Uterus (tissue), 4 donors: Measurements from ENCODE around the gene SEC14L6. TPM values are rescaled to one million over a fixed set of nuclear protein-coding genes. Genes with fewer than 3 reads are reported as not detected.

Experiments used
- DNase-seq, 2 donors: peaks; one replicate each; pipeline ENCODE4 v3.0.0-alpha.2; 2019 to 2020
- H3K27ac ChIP-seq, 2 donors: fragments of 200-600 bp; sonication (generic); 1 replicate in 1 of 2; 2 replicates in 1 of 2; pipeline ENCODE4 v1.5.1; 2016 to 2018
- H3K27me3 ChIP-seq, 2 donors: fragments of 200-600 bp; sonication (generic); one replicate each; pipeline ENCODE4 v1.5.1; 2018 to 2019; ENCODE audit warnings: control low read depth in 1 of 2
- H3K36me3 ChIP-seq, 2 donors: fragments of 200-600 bp; sonication (generic); one replicate each; pipeline ENCODE4 v1.5.1; 2019; ENCODE audit warnings: control low read depth in 1 of 2
- H3K4me1 ChIP-seq, 2 donors: fragments of 200-600 bp; sonication (generic); one replicate each; pipeline ENCODE4 v1.5.1; 2018 to 2019; ENCODE audit warnings: control low read depth in 1 of 2
- H3K4me3 ChIP-seq, 2 donors: fragments of 200-600 bp; sonication (generic); 1 replicate in 1 of 2; 2 replicates in 1 of 2; pipeline ENCODE4 v1.5.1; 2018 to 2019; ENCODE audit warnings: mild to moderate bottlenecking in 1 of 2
- H3K9me3 ChIP-seq, 2 donors: fragments of 200-600 bp; sonication (generic); one replicate each; pipeline ENCODE4 v1.5.1; 2019; ENCODE audit warnings: control low read depth in 1 of 2
- CTCF ChIP-seq, 4 experiments: fragments of 200-600 bp in 2 of 4; fragments of 450-650 bp in 2 of 4; sonication (generic) in 2 of 4; IDR thresholded peaks; one replicate each; pipeline ENCODE4 v1.5.1; 2016 to 2019; ENCODE audit warnings: antibody characterized with exemption in 4 of 4, mild to moderate bottlenecking in 2 of 4, moderate library complexity in 1 of 4
- POLR2A ChIP-seq, 2 donors: fragments of 450-650 bp; IDR thresholded peaks; one replicate each; pipeline ENCODE4 v1.6.1; 2016; ENCODE audit warnings: antibody characterized with exemption in 2 of 2, mild to moderate bottlenecking in 1 of 2, moderate library complexity in 1 of 2
- intact Hi-C: fragments of 100-400 bp; cut with DNase I; formaldehyde crosslinking; loops from one replicate; pipeline ENCODE4 v1.15.1; 2023; ENCODE audit warnings: low total_unique reads
- total RNA-seq, 4 donors: library from RNA; depleted of rRNA in 3 of 4; stranded (reverse); fragments of >200 nt in 3 of 4; gene quantifications; one replicate each; pipeline versions ENCODE4 v1.1.0 to v1.2.4, GENCODE V29; 2014 to 2023
- donor health status: DM: yes; HTN: yes; CAD: no.

SEC14L6 gene
- total RNA-seq, 4 donors from 2014 or later, result under 0.01 to 4.8 (median 4.0) TPM; not detected in 1

GRCh38 chr22:30578481-30578880 is 31.9 kb upstream of the SEC14L6 start:
- H3K27me3 ChIP-seq, result no peaks in the 10 kb centered on the region
- no peaks in the 10 kb centered on the region for H3K9me3 ChIP-seq
- no peak overlapping the region for H3K4me3 ChIP-seq
- intact Hi-C loops, result no loop called here
- H3K4me1 ChIP-seq, result peaks cover 0 to 15% of the 10 kb centered on the region in 2 donors
- no peak overlapping the region for H3K27ac ChIP-seq
- DNase-seq, result no peak
- H3K36me3 ChIP-seq, result no peaks in the 10 kb centered on the region
- TF ChIP-seq CTCF (IDR thresholded peaks at IDR 0.05) (no peak), POLR2A (IDR thresholded peaks at IDR 0.05) (no peak)

- peaks cover 0 to 15% of the 10 kb centered on the region in 2 donors for H3K4me1 ChIP-seq
- H3K36me3 ChIP-seq, result no peaks in the 10 kb centered on the region
- no peak for DNase-seq
- no peak overlapping the region for H3K4me3 ChIP-seq
- no peaks in the 10 kb centered on the region for H3K9me3 ChIP-seq
- peak overlapping the region; percentile 31 to 36 for H3K27ac ChIP-seq
- no peaks in the 10 kb centered on the region for H3K27me3 ChIP-seq
- intact Hi-C loops, result no loop called here
- TF ChIP-seq POLR2A (IDR thresholded peaks at IDR 0.05) (no peak), CTCF (IDR thresholded peaks at IDR 0.05) (no peak)
These were observed 29.3 kb upstream of the SEC14L6 start for GRCh38 chr22:30575859-30576258.

GRCh38 chr22:30574997-30575671 is 28.6 kb upstream of the SEC14L6 start:
- H3K27me3 ChIP-seq, result no peaks in the 10 kb centered on the region
- no peaks in the 10 kb centered on the region for H3K36me3 ChIP-seq
- H3K4me1 ChIP-seq, result peaks cover 0 to 15% of the 10 kb centered on the region in 2 donors
- peak; percentile 46 to 62 for DNase-seq
- H3K27ac ChIP-seq, result peak overlapping the region in 1 of 2 donors; percentile 47
- H3K4me3 ChIP-seq, result peak overlapping the region; percentile 20 to 23
- intact Hi-C loops, result no loop called here
- no peaks in the 10 kb centered on the region for H3K9me3 ChIP-seq
- TF ChIP-seq CTCF (IDR thresholded peaks at IDR 0.05) (no peak), POLR2A (IDR thresholded peaks at IDR 0.05) (no peak)

GRCh38 chr22:30574095-30574981 is 27.8 kb upstream of the SEC14L6 start, which contains the start of gene GAL3ST1:
Gene GAL3ST1 (minus strand): TSS chr22:30574665. CDS start chr22:30557392, 17,273 bp downstream.
- DNase-seq, result no peak
- Histone ChIP-seq H3K27me3 (no peaks in the 10 kb centered on the region), H3K4me3 (peak within 1 kb of the TSS; percentile 20 to 23), H3K4me1 (peaks cover 0 to 15% of the 10 kb centered on the region in 2 donors), H3K27ac (peak within 1 kb of the TSS in 1 of 2 donors; percentile 47), H3K36me3 (no peaks in the 10 kb centered on the region), H3K9me3 (no peaks in the 10 kb centered on the region)
- intact Hi-C loops, result no loop called here
- TF ChIP-seq POLR2A (IDR thresholded peaks at IDR 0.05), result no peak
- TF ChIP-seq CTCF (IDR thresholded peaks at IDR 0.05), result no peak
